ENCODE data around the gene CDADC1. TPM values are rescaled to one million over a fixed set of nuclear protein-coding genes. Genes with fewer than 3 reads are reported as not detected.

Gene CDADC1
- total and polyA plus RNA-seq, 2 of the 13 experiments (the other 11 are each of a cell fraction or from before 2014, with no cell fraction given), result 2.4 to 9.0 TPM

DNA sequence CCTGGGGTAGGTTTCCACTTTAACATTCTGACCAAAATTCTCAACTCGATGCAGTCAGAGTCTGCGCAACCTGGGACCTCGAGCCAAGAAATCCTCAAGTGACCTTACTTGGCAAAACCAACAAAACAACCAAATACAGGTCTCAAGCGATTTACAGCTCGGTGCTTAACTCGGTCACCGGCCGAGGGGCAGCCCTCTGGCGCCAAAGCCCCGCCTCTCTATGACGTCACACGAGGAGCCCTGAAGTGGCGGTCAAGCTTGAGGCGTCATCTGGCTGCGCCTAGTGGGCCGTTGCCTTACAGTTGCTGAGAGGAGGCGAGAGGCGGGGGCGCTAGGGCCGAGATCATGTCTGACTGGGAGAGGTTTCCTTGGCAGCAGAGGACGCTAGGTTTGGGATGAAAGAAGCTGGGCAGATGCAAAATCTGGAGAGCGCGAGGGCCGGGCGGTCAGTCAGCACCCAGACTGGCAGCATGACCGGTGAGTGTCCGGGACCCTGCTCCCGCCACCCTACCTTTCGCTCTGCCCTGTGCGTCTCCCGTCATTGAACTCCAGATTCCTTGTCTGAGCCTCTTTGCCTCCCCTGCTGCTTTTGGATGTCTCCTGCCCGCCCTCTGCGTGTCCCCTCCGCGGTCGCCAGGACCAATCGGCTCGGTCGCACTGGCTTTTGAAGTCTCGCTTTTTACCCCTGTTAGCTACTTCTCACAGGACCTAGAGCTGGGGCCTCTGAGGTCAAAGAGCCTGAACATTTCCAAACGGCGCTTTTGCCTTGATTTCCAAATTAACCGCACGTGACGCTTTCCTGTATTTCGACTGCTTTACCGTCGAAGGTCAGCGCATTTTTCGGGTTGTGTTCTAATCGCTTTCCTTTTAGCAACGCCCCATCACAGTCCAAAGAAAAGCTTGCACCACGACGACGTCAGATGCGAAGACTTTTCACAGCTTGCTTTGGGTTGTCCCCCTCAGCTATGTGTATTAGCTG, at the start of gene CDADC1 (continued):
- TF ChIP-seq, protein P1, sequence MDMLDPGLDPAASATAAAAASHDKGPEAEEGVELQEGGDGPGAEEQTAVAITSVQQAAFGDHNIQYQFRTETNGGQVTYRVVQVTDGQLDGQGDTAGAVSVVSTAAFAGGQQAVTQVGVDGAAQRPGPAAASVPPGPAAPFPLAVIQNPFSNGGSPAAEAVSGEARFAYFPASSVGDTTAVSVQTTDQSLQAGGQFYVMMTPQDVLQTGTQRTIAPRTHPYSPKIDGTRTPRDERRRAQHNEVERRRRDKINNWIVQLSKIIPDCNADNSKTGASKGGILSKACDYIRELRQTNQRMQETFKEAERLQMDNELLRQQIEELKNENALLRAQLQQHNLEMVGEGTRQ (IDR thresholded peaks at IDR 0.05; ENCODE audit: low read depth, low read length), result no peak
- TF ChIP-seq, protein P1 (CRISPR knock-in tag; IDR thresholded peaks at IDR 0.05; ENCODE audit: borderline replicate concordance), result no peak
- TF ChIP-seq SRF (IDR thresholded peaks at IDR 0.05; ENCODE audit: low read depth, low read length) (peak; percentile 50; the same call in 1 of the 2 replicates), ZFP1 (CRISPR knock-in tag; IDR thresholded peaks at IDR 0.05) (no peak), ZNF607 (CRISPR knock-in tag; IDR thresholded peaks at IDR 0.05; ENCODE audit: borderline replicate concordance) (peak; percentile 90; the same call in 1 of the 2 replicates), FOXO1 (CRISPR knock-in tag; IDR thresholded peaks at IDR 0.05) (no peak; the same call in 1 of the 2 replicates), THAP11 (CRISPR knock-in tag; IDR thresholded peaks at IDR 0.05) (peak; percentile 88), EP300 (IDR thresholded peaks at IDR 0.05; ENCODE audit: low read depth in 2 of 2, low read length in 2 of 2) (peak in 1 of 2 experiments; percentile 7; a peak in 1 of 4 replicates), EP300 (CRISPR knock-in tag; IDR thresholded peaks at IDR 0.05; ENCODE audit: borderline replicate concordance) (no peak), ZNF263 (CRISPR knock-in tag; IDR thresholded peaks at IDR 0.05) (no peak), ATF1 (CRISPR knock-in tag; IDR thresholded peaks at IDR 0.05) (peak; percentile 99), ZSCAN21 (CRISPR knock-in tag; IDR thresholded peaks at IDR 0.05; ENCODE audit: borderline replicate concordance) (peak; percentile 99), NONO (IDR thresholded peaks at IDR 0.05) (no peak), NONO (CRISPR knock-in tag; conservative IDR thresholded peaks at IDR 0.05) (peak; percentile 70), ZNF33B (CRISPR knock-in tag; IDR thresholded peaks at IDR 0.05) (no peak), NFKB2 (CRISPR knock-in tag; IDR thresholded peaks at IDR 0.05; ENCODE audit: borderline replicate concordance) (0 out of 2 replicates have a peak, but pooled peaks have one; percentile 33), TOE1 (CRISPR knock-in tag; IDR thresholded peaks at IDR 0.05) (no peak), MBNL3 (CRISPR knock-in tag; conservative IDR thresholded peaks at IDR 0.05) (no peak), TSC22D2 (CRISPR knock-in tag; IDR thresholded peaks at IDR 0.05; ENCODE audit: borderline replicate concordance) (peak; percentile 68; the same call in 1 of the 2 replicates), MAFG (CRISPR knock-in tag; IDR thresholded peaks at IDR 0.05) (no peak), HMGA1 (CRISPR knock-in tag; conservative IDR thresholded peaks at IDR 0.05) (no peak)
- TF ChIP-seq, protein P2, sequence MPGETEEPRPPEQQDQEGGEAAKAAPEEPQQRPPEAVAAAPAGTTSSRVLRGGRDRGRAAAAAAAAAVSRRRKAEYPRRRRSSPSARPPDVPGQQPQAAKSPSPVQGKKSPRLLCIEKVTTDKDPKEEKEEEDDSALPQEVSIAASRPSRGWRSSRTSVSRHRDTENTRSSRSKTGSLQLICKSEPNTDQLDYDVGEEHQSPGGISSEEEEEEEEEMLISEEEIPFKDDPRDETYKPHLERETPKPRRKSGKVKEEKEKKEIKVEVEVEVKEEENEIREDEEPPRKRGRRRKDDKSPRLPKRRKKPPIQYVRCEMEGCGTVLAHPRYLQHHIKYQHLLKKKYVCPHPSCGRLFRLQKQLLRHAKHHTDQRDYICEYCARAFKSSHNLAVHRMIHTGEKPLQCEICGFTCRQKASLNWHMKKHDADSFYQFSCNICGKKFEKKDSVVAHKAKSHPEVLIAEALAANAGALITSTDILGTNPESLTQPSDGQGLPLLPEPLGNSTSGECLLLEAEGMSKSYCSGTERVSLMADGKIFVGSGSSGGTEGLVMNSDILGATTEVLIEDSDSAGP (CRISPR knock-in tag; IDR thresholded peaks at IDR 0.05; ENCODE audit: borderline replicate concordance), result peak; percentile 83; the same call in 1 of the 2 replicates
- TF ChIP-seq, protein P3, sequence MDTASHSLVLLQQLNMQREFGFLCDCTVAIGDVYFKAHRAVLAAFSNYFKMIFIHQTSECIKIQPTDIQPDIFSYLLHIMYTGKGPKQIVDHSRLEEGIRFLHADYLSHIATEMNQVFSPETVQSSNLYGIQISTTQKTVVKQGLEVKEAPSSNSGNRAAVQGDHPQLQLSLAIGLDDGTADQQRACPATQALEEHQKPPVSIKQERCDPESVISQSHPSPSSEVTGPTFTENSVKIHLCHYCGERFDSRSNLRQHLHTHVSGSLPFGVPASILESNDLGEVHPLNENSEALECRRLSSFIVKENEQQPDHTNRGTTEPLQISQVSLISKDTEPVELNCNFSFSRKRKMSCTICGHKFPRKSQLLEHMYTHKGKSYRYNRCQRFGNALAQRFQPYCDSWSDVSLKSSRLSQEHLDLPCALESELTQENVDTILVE (CRISPR knock-in tag; IDR thresholded peaks at IDR 0.05), result 0 out of 2 replicates have a peak, but pooled peaks have one; percentile 29
- TF ChIP-seq, protein P4, sequence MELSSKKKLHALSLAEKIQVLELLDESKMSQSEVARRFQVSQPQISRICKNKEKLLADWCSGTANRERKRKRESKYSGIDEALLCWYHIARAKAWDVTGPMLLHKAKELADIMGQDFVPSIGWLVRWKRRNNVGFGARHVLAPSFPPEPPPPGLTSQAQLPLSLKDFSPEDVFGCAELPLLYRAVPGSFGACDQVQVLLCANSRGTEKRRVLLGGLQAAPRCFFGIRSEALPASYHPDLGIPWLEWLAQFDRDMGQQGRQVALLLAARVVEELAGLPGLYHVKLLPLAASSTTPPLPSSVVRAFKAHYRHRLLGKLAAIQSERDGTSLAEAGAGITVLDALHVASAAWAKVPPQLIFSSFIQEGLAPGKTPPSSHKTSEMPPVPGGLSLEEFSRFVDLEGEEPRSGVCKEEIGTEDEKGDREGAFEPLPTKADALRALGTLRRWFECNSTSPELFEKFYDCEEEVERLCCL (CRISPR knock-in tag; IDR thresholded peaks at IDR 0.05; ENCODE audit: borderline replicate concordance), result no peak

All from HepG2 (cell line).